Gastrocnemius medialis (tissue), 4 donors: ENCODE results near the gene LYSMD4. TPM values are rescaled to one million over a fixed set of nuclear protein-coding genes. Genes with fewer than 3 reads are reported as not detected.
"Not testable (repeated sequence)": the region's sequence is repeated elsewhere in the genome, so short reads cannot be mapped to it uniquely, and the experiment has no call there.

ENCODE experiments used
- ATAC-seq, 2 donors: fragments of 150-250 bp; one replicate each; pipeline ENCODE4 v1.9.1; 2016
- DNase-seq, 2 donors: peaks; one replicate each; pipeline ENCODE4 v3.0.0-alpha.2; 2019
- H3K27ac ChIP-seq, 4 donors: fragments of 200-600 bp; sonication (generic); 1 replicate in 1 of 4; 2 replicates in 3 of 4; pipeline ENCODE4 v1.5.1; 2016 to 2018; ENCODE audit warnings: mild to moderate bottlenecking in 2 of 4, moderate library complexity in 1 of 4
- H3K27me3 ChIP-seq, 3 donors: fragments of 200-600 bp; sonication (generic) in 2 of 3; 1 replicate in 1 of 3; 2 replicates in 2 of 3; pipeline versions ENCODE4 v1.5.1 to v1.6.0; 2016 to 2019; ENCODE audit warnings: mild to moderate bottlenecking in 1 of 3, moderate library complexity in 1 of 3
- H3K36me3 ChIP-seq, 2 donors: fragments of 200-600 bp; sonication (generic) in 1 of 2; one replicate each; pipeline ENCODE4 v1.5.1; 2017 to 2018
- H3K4me1 ChIP-seq, 2 donors: fragments of 200-600 bp; sonication (generic) in 1 of 2; one replicate each; pipeline ENCODE4 v1.5.1; 2016 to 2017; ENCODE audit warnings: mild to moderate bottlenecking in 2 of 2
- H3K4me3 ChIP-seq, 4 donors: fragments of 200-600 bp; sonication (generic) in 3 of 4; 1 replicate in 1 of 4; 2 replicates in 3 of 4; pipeline ENCODE4 v1.5.1; 2016 to 2019; ENCODE audit warnings: mild to moderate bottlenecking in 2 of 4
- H3K9me3 ChIP-seq, 3 donors: fragments of 200-600 bp; sonication (generic) in 2 of 3; 1 replicate in 1 of 3; 2 replicates in 2 of 3; pipeline ENCODE4 v1.5.1; 2016 to 2019
- POLR2A ChIP-seq, 2 donors: fragments of 450-650 bp; IDR thresholded peaks; one replicate each; pipeline ENCODE4 v1.6.1; 2017; ENCODE audit warnings: antibody characterized with exemption in 2 of 2, mild to moderate bottlenecking in 2 of 2, moderate library complexity in 2 of 2
- in situ Hi-C, 4 donors: fragments of 200-750 bp; cut with MboI; loops; one replicate each; pipeline versions ENCODE4 v1.15.0 to v1.8.0; 2017; ENCODE audit warnings: low sequenced_read_pairs in 4 of 4
- intact Hi-C: fragments of 100-400 bp; cut with DNase I; formaldehyde crosslinking; loops from one replicate; pipeline ENCODE4 v1.15.1; 2023; ENCODE audit warnings: low total_unique reads
- total RNA-seq, 4 donors: library from RNA; depleted of rRNA; stranded (reverse); fragments of >200 nt; gene quantifications; one replicate each; pipeline versions ENCODE4 v1.1.0 to v1.2.3, GENCODE V29; 2016
- TF ChIP-seq, protein P1 (sequence below), 5 experiments: fragments of 450-650 bp in 3 of 5; fragments of 200-600 bp in 2 of 5; sonication (generic) in 2 of 5; IDR thresholded peaks in 4 of 5; conservative IDR thresholded peaks in 1 of 5; 1 replicate in 4 of 5; 2 replicates in 1 of 5; pipeline ENCODE4 v1.5.1; 2016 to 2019; ENCODE audit warnings: antibody characterized with exemption in 5 of 5, mild to moderate bottlenecking in 3 of 5, moderate library complexity in 3 of 5

Gene LYSMD4
- 10 to 100 TPM in 2 of 4 donors, 1 to 10 TPM in 2; 5.1 to 15.8 (median 11.9) TPM for total RNA-seq

GRCh38 chr15:99733268-99734039 is at the start of gene LYSMD4:
LYSMD4 (minus strand) TSS chr15:99733437; CDS start chr15:99731999, 1,438 bp downstream.
- Histone ChIP-seq H3K9me3 (no peaks in the 10 kb centered on the region), H3K4me3 (peak within 1 kb of the TSS; percentile 76 to 98 (median 84)), H3K36me3 (no peaks in the 10 kb centered on the region), H3K27ac (peak within 1 kb of the TSS; percentile 85 to 94 (median 90)), H3K4me1 (peaks cover 27 to 33% of the 10 kb centered on the region in 2 donors), H3K27me3 (no peaks in the 10 kb centered on the region)
- peak; percentile 97 to 98 for DNase-seq
- intact Hi-C loops (loop anchor here (2.0 to 10.0 kb wide), 5 partner anchors 15 to 609 kb away; partner anchors contain the start of gene MEF2A), in situ Hi-C loops (loop anchor here in 2 of 4 donors (25.0 kb wide), 1 partner anchor 621 kb away; the partner anchor contains the start of gene SYNM (in 2 of the 2))
- TF ChIP-seq, protein P1, sequence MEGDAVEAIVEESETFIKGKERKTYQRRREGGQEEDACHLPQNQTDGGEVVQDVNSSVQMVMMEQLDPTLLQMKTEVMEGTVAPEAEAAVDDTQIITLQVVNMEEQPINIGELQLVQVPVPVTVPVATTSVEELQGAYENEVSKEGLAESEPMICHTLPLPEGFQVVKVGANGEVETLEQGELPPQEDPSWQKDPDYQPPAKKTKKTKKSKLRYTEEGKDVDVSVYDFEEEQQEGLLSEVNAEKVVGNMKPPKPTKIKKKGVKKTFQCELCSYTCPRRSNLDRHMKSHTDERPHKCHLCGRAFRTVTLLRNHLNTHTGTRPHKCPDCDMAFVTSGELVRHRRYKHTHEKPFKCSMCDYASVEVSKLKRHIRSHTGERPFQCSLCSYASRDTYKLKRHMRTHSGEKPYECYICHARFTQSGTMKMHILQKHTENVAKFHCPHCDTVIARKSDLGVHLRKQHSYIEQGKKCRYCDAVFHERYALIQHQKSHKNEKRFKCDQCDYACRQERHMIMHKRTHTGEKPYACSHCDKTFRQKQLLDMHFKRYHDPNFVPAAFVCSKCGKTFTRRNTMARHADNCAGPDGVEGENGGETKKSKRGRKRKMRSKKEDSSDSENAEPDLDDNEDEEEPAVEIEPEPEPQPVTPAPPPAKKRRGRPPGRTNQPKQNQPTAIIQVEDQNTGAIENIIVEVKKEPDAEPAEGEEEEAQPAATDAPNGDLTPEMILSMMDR (IDR thresholded peaks at IDR 0.05 in 4 of 5, conservative IDR thresholded peaks at IDR 0.05 in 1 of 5), result peak in 1 of 5 experiments; percentile 6
- TF ChIP-seq POLR2A (IDR thresholded peaks at IDR 0.05), result peak; percentile 90 to 94
- peak; percentile 87 to 91 for ATAC-seq

GRCh38 chr15:99782029-99782428 is 48.8 kb upstream of the LYSMD4 start:
- H3K4me1 ChIP-seq, H3K4me3 ChIP-seq, in situ Hi-C loops, intact Hi-C loops, H3K9me3 ChIP-seq, H3K27ac ChIP-seq, ATAC-seq, H3K27me3 ChIP-seq, H3K36me3 ChIP-seq, DNase-seq: not testable (repeated sequence)

DNA sequence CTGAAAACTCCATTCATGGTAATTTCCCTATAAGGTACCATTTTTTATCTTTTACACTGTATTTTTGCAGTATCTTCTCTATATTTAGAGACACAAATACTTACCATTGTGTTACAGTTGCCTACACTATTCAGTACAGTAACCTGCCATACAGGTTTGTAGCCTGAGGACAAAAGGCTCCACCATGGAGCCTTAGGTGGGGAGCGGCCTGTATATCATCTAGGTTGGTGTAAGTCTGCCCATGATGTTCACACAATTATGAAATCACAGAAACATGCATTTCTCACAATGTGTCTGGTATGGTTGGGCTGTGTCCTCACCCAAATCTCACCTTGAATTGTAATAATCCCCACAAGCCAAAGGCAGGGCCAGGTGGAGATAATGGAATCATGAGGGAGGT is 43.9 kb upstream of the LYSMD4 start:
- DNase-seq, result no peak
- no peaks in the 10 kb centered on the region for H3K4me1 ChIP-seq
- H3K9me3 ChIP-seq, result no peaks in the 10 kb centered on the region
- no peak overlapping the region for H3K27ac ChIP-seq
- in situ Hi-C loops, result no loop called here
- TF ChIP-seq POLR2A (IDR thresholded peaks at IDR 0.05), result no peak
- TF ChIP-seq, protein P1 (IDR thresholded peaks at IDR 0.05 in 4 of 5, conservative IDR thresholded peaks at IDR 0.05 in 1 of 5), result no peak
- intact Hi-C loops, result no loop called here
- no peaks in the 10 kb centered on the region for H3K27me3 ChIP-seq
- no peak for ATAC-seq
- H3K36me3 ChIP-seq, result no peaks in the 10 kb centered on the region
- no peak overlapping the region for H3K4me3 ChIP-seq

GRCh38 chr15:99764522-99764921 is 31.3 kb upstream of the LYSMD4 start:
- DNase-seq, result no peak
- in situ Hi-C loops, result no loop called here
- no peaks in the 10 kb centered on the region for H3K27me3 ChIP-seq

DNA sequence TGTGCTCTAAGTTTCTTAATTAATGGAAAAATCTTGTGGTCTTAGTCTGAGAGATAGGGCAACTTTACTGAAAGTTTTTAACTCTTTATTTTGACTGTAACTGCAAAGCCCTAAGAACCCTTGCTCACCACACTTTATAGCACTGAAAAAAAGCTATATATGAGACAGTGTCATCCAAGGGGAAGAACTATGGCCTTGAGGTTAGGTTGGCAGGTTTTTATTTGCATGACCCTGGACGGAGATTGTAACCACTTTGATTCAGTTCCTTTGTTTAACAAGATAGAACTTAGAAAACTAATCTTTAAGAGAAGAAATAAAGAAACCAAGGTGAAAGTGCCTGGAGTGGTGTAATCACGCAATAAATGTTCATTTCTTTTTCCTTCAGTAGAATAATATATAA is 30.6 kb upstream of the LYSMD4 start:
- Histone ChIP-seq H3K27me3 (no peaks in the 10 kb centered on the region), H3K36me3 (no peaks in the 10 kb centered on the region), H3K27ac (no peak overlapping the region), H3K9me3 (no peaks in the 10 kb centered on the region), H3K4me3 (no peak overlapping the region), H3K4me1 (no peaks in the 10 kb centered on the region)
- ATAC-seq (no peak), DNase-seq (no peak)
- no peak for TF ChIP-seq POLR2A (IDR thresholded peaks at IDR 0.05)
- intact Hi-C loops, result no loop called here
- in situ Hi-C loops, result no loop called here

More at GRCh38 chr15:99764522-99764921, 31.3 kb upstream of the LYSMD4 start:
- ATAC-seq, result no peak
- Histone ChIP-seq H3K27ac (no peak overlapping the region), H3K4me1 (no peaks in the 10 kb centered on the region), H3K36me3 (no peaks in the 10 kb centered on the region), H3K9me3 (no peaks in the 10 kb centered on the region), H3K4me3 (no peak overlapping the region)
- no peak for TF ChIP-seq POLR2A (IDR thresholded peaks at IDR 0.05)
- TF ChIP-seq, protein P1 (IDR thresholded peaks at IDR 0.05 in 4 of 5, conservative IDR thresholded peaks at IDR 0.05 in 1 of 5), result no peak
- intact Hi-C loops, result no loop called here
